T-helper 1 cell treated with Interleukin-12 subunit alpha and Interleukin-12 subunit beta and Interleukin-4 antibody, amounts not matched to agents 30 μg/mL and 1 μg/mL, for 36 hours (primary cell): Measurements from ENCODE around the gene TLX1.

Experiments
- H3K27ac Mint-ChIP-seq: one replicate; pipeline ENCODE4 v1.8.0; 2021; ENCODE audit warnings: mild to moderate bottlenecking, mixed read lengths
- H3K27me3 Mint-ChIP-seq: one replicate; pipeline ENCODE4 v1.8.0; 2021; ENCODE audit warnings: low read depth, mixed read lengths
- H3K36me3 Mint-ChIP-seq: one replicate; pipeline ENCODE4 v1.8.0; 2021; ENCODE audit warnings: low read depth, mixed read lengths
- H3K4me1 Mint-ChIP-seq: one replicate; pipeline ENCODE4 v1.8.0; 2021; ENCODE audit warnings: low read depth, mixed read lengths
- H3K4me3 Mint-ChIP-seq: one replicate; pipeline ENCODE4 v1.8.0; 2021; ENCODE audit warnings: mild to moderate bottlenecking, moderate library complexity, mixed read lengths
- H3K9me3 Mint-ChIP-seq: one replicate; pipeline ENCODE4 v1.8.0; 2021; ENCODE audit warnings: mixed read lengths

The TLX1 gene

DNA sequence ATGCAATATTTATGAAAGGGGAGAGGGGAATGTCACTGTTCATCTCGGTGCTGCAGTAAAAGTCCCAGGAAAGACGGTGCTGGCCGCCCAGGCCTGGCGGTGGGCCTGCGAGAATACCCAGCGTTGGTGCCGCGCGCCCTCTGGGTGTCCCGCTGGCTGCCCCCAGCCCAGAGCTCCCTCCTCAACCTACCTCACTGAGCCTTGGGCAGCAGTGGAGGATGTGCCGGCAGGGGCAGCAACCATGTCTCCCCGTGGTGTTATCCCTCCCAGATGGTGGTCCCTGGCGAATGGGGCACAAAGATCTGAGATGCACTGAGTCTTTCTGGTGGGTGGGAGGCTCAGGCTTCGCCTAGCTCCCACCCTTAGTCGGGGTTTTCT is 9.5 kb upstream of the TLX1 start:
- Mint-ChIP-seq H3K27me3 (peaks cover 77% of the 10 kb centered on the region), H3K36me3 (peaks cover 2% of the 10 kb centered on the region), H3K9me3 (no peaks in the 10 kb centered on the region), H3K4me1 (peaks cover 16% of the 10 kb centered on the region), H3K4me3 (peak overlapping the region; percentile 90), H3K27ac (no peak overlapping the region)

DNA sequence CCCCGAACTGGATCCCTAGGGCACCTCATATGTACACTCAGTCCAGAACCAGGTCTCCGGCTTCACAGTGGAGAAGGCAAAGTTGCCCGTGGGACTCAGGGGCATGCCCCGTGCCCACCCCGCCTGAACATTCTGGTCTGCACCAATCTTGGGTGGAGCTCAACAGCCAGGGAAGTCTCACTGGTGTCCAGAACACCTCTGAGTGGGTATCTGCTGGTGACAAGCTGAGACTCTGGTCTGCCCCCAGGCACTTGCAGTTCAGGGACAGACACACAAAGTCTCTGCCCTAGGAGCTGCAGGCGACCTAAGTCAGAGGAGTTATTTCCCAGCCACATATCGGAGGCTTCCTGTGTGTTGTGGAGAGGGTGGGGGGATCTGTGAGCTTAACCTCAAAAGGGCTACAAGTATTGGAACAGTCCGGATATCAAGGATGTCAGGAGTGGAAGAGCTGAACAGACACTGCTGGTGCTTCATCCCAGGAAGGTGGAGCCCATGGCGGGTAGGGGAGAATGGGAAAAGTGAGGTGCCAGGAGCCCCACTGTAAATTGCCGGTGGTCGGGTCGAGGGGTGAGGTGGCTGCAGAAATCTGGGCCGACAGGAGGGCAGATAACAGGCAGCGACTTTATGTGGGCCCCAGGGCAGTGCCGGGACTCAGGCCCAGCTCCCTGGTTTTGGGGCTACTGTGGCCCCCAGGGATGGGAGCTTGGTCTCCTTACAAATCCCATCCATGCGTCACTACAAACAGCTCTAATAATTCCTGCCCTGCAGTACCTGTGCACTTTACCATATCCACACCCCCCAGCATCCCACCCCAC is 8.6 kb upstream of the TLX1 start:
- no peaks in the 10 kb centered on the region for H3K9me3 Mint-ChIP-seq
- no peak overlapping the region for H3K27ac Mint-ChIP-seq
- H3K4me3 Mint-ChIP-seq, result no peak overlapping the region
- peaks cover 84% of the 10 kb centered on the region for H3K27me3 Mint-ChIP-seq
- peaks cover 2% of the 10 kb centered on the region for H3K36me3 Mint-ChIP-seq
- H3K4me1 Mint-ChIP-seq, result peaks cover 16% of the 10 kb centered on the region

DNA sequence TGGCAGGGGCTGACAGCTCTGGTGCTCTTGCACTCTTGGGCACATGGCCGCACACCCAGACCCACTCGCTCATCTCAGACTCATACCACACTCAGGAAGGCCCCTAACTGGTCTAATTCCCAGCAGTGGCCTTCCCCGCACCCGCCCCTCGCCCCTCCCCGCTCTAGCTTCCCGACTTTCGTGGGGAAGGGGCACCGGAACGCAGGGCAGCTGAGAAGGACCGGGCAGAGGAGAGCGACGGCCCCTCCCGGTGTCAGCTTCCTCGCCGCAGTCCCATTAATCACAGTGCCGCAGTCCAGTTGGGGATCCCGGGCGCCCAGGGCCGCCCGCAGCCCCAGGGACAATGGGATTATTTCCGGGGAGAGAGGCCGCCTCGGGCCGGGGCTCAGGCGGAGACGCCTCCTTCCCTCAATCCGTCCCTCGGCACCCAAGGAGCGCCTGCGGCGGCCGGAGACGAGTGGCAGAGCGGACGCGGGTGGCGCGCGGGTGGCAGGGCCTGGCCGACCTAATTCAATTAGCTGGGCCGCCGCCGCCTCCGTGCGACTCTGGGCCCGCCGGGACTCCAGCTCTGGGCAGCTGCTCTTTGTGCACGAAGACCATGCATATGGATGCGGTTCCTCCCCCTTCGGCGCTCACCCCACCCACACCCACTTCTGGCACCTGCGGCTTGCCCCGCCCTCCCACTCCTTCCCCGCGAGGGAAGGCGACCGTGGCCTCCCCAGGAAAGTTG is 7.8 kb upstream of the TLX1 start:
- peaks cover 2% of the 10 kb centered on the region for H3K36me3 Mint-ChIP-seq
- H3K27me3 Mint-ChIP-seq, result peaks cover 85% of the 10 kb centered on the region
- no peak overlapping the region for H3K4me3 Mint-ChIP-seq
- H3K27ac Mint-ChIP-seq, result no peak overlapping the region
- peaks cover 16% of the 10 kb centered on the region for H3K4me1 Mint-ChIP-seq
- H3K9me3 Mint-ChIP-seq, result no peaks in the 10 kb centered on the region

- H3K9me3 Mint-ChIP-seq, result no peaks in the 10 kb centered on the region
- no peak overlapping the region for H3K27ac Mint-ChIP-seq
- peak overlapping the region; percentile 14 for H3K4me3 Mint-ChIP-seq
- H3K4me1 Mint-ChIP-seq, result peaks cover 16% of the 10 kb centered on the region
- peaks cover 87% of the 10 kb centered on the region for H3K27me3 Mint-ChIP-seq
- peaks cover 2% of the 10 kb centered on the region for H3K36me3 Mint-ChIP-seq
These were observed 7.1 kb upstream of the TLX1 start for GRCh38 chr10:101123815-101124617.

- H3K36me3 Mint-ChIP-seq, result peaks cover 2% of the 10 kb centered on the region
- H3K4me3 Mint-ChIP-seq, result no peak overlapping the region
- H3K27me3 Mint-ChIP-seq, result peaks cover 90% of the 10 kb centered on the region
- H3K4me1 Mint-ChIP-seq, result peaks cover 16% of the 10 kb centered on the region
- no peak overlapping the region for H3K27ac Mint-ChIP-seq
- H3K9me3 Mint-ChIP-seq, result no peaks in the 10 kb centered on the region
These were observed 6.2 kb upstream of the TLX1 start for GRCh38 chr10:101124933-101125332.

- H3K27me3 Mint-ChIP-seq, result peaks cover 88% of the 10 kb centered on the region
- peaks cover 2% of the 10 kb centered on the region for H3K36me3 Mint-ChIP-seq
- H3K9me3 Mint-ChIP-seq, result no peaks in the 10 kb centered on the region
- H3K27ac Mint-ChIP-seq, result no peak overlapping the region
- H3K4me1 Mint-ChIP-seq, result peaks cover 8% of the 10 kb centered on the region
- H3K4me3 Mint-ChIP-seq, result no peak overlapping the region
These were observed 4.1 kb upstream of the TLX1 start for GRCh38 chr10:101126684-101127628.

GRCh38 chr10:101130141-101130540 is 959 bp upstream of the TLX1 start:
- Mint-ChIP-seq H3K9me3 (no peaks in the 10 kb centered on the region), H3K27ac (no peak overlapping the region), H3K27me3 (peaks cover 88% of the 10 kb centered on the region), H3K36me3 (no peaks in the 10 kb centered on the region), H3K4me3 (no peak overlapping the region), H3K4me1 (peaks cover 6% of the 10 kb centered on the region)

GRCh38 chr10:101131962-101132635 is 999 bp downstream of the TLX1 start:
- no peak overlapping the region for H3K4me3 Mint-ChIP-seq
- H3K9me3 Mint-ChIP-seq, result no peaks in the 10 kb centered on the region
- peak overlapping the region; percentile 71 for H3K27ac Mint-ChIP-seq
- no peaks in the 10 kb centered on the region for H3K36me3 Mint-ChIP-seq
- H3K4me1 Mint-ChIP-seq, result peaks cover 10% of the 10 kb centered on the region
- H3K27me3 Mint-ChIP-seq, result peaks cover 88% of the 10 kb centered on the region

- Mint-ChIP-seq H3K4me1 (peaks cover 10% of the 10 kb centered on the region), H3K9me3 (no peaks in the 10 kb centered on the region), H3K27ac (peak overlapping the region; percentile 32), H3K36me3 (no peaks in the 10 kb centered on the region), H3K4me3 (no peak overlapping the region), H3K27me3 (peaks cover 90% of the 10 kb centered on the region)
These were observed 1.8 kb downstream of the TLX1 start for GRCh38 chr10:101132636-101133473.

DNA sequence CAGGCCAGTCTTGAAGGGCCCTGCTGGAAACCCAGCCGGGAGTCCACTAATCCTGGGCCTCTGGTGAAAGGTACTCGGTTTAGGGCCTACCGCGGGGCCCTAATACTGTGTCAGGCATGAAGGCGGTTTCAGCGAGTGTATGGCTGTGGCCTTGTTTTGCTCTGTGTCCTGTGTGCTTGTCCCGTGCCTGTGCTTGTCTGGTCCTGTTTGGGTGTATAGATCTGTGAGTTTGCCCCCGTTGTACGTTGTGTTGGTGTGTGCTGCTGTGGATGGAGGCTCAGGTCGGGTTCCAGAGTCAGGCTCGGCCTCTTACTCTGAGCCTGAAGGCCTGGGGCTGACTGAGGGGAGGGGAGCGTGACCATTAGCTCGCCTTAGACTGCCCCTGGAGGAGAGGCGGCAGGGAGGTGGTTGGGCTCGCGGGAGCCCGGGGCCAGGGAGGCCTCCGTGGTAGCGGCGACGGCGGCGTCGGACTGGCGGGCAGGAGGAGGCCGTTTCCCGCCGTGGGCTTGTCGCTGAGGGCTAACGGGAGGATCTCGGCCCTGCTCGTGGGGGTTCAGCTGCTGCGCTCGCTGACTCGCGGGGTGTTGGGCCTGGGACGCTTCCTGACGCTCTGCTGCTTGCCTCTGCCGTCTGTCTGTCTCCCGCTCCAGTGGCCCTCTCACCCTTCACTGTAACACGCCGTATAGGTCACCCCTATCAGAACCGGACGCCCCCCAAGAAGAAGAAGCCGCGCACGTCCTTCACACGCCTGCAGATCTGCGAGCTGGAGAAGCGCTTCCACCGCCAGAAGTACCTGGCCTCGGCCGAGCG is 2.6 kb downstream of the TLX1 start:
- peaks cover 91% of the 10 kb centered on the region for H3K27me3 Mint-ChIP-seq
- H3K36me3 Mint-ChIP-seq, result no peaks in the 10 kb centered on the region
- H3K27ac Mint-ChIP-seq, result peak overlapping the region; percentile 81
- H3K4me3 Mint-ChIP-seq, result no peak overlapping the region
- H3K4me1 Mint-ChIP-seq, result peaks cover 13% of the 10 kb centered on the region
- H3K9me3 Mint-ChIP-seq, result no peaks in the 10 kb centered on the region

GRCh38 chr10:101134299-101135127 is 3.4 kb downstream of the TLX1 start:
- Mint-ChIP-seq H3K36me3 (no peaks in the 10 kb centered on the region), H3K4me1 (peaks cover 13% of the 10 kb centered on the region), H3K27ac (peak overlapping the region; percentile 81), H3K4me3 (no peak overlapping the region), H3K9me3 (no peaks in the 10 kb centered on the region), H3K27me3 (peaks cover 91% of the 10 kb centered on the region)
